NB4 (cell line): Measurements from ENCODE around the gene CCT8L2.
"Not testable (repeated sequence)": the region's sequence is repeated elsewhere in the genome, so short reads cannot be mapped to it uniquely, and the experiment has no call there.

ENCODE experiments used
- CTCF ChIP-seq: IDR thresholded peaks from one replicate; pipeline ENCODE4 v1.5.1; 2012; ENCODE audit warnings: low read depth, low read length
- POLR2A ChIP-seq: IDR thresholded peaks from 2 replicates; pipeline ENCODE4 v1.6.1; 2011; ENCODE audit warnings: mild to moderate bottlenecking; ENCODE audit not compliant: insufficient read length; ENCODE audit errors: extremely low read depth

- TF ChIP-seq CTCF, POLR2A: not testable (repeated sequence)
Measured at GRCh38 chr22:16591136-16591535, 1.5 kb downstream of the CCT8L2 start.
